Panc1 (cell line): Measurements from ENCODE around the gene DEUP1.

Experiments used
- CTCF ChIP-seq: fragments of 450-650 bp; IDR thresholded peaks from 2 replicates; pipeline ENCODE4 v1.5.1; 2017; ENCODE audit warnings: mild to moderate bottlenecking
- POLR2AphosphoS5 ChIP-seq: IDR thresholded peaks from 2 replicates; pipeline ENCODE4 v1.6.1; 2012; ENCODE audit warnings: mild to moderate bottlenecking, low read depth, low read length, moderate library complexity
- REST ChIP-seq, 2 experiments: IDR thresholded peaks; 2 replicates each; pipeline ENCODE4 v1.6.1; 2011 to 2012; ENCODE audit warnings: low read depth in 2 of 2, control low read depth in 1 of 2, low read length in 1 of 2, mild to moderate bottlenecking in 1 of 2, moderate library complexity in 1 of 2; ENCODE audit not compliant: insufficient read depth in 1 of 2

GRCh38 chr11:93319224-93319839 lies 11.2 kb upstream of the DEUP1 start:
- TF ChIP-seq CTCF = no peak
- TF ChIP-seq POLR2AphosphoS5 = no peak
- no peak for TF ChIP-seq REST (IDR thresholded peaks at IDR 0.05; ENCODE audit: insufficient read depth in 1 of 2, low read depth in 2 of 2, low read length in 1 of 2)
